H9 (cell line): ENCODE results near the gene CCNYL1. TPM values are rescaled to one million over a fixed set of nuclear protein-coding genes. Genes with fewer than 3 reads are reported as not detected.

Source experiments
- DNase-seq: peaks from one replicate; pipeline ENCODE4 v3.0.0-alpha.2; 2017
- H2AFZ ChIP-seq: one replicate; pipeline ENCODE4 v1.6.1; 2013; ENCODE audit warnings: mild to moderate bottlenecking, low read length, control low read depth, moderate library complexity
- H2AK5ac ChIP-seq: 2 replicates; pipeline ENCODE4 v1.6.1; 2013; ENCODE audit warnings: low read length, control low read depth, mixed read lengths; ENCODE audit not compliant: insufficient read length
- H2BK120ac ChIP-seq: one replicate; pipeline ENCODE4 v1.6.1; 2013; ENCODE audit warnings: low read depth, mild to moderate bottlenecking, low read length, control low read depth, inconsistent platforms; ENCODE audit not compliant: poor library complexity, severe bottlenecking
- H2BK12ac ChIP-seq: 2 replicates; pipeline ENCODE4 v1.6.1; 2013; ENCODE audit warnings: low read length, control low read depth, mixed read lengths, low read depth; ENCODE audit not compliant: insufficient read length
- H2BK15ac ChIP-seq: 2 replicates; pipeline ENCODE4 v1.6.1; 2013; ENCODE audit warnings: low read depth, low read length, control low read depth
- H2BK20ac ChIP-seq: one replicate; pipeline ENCODE4 v1.6.1; 2013; ENCODE audit warnings: low read depth, mild to moderate bottlenecking, low read length, control low read depth, inconsistent platforms; ENCODE audit not compliant: poor library complexity, severe bottlenecking
- H2BK5ac ChIP-seq: 2 replicates; pipeline ENCODE4 v1.6.1; 2013; ENCODE audit warnings: low read length, control low read depth, mixed read lengths; ENCODE audit not compliant: insufficient read length
- H3K14ac ChIP-seq: 2 replicates; pipeline ENCODE4 v1.6.1; 2013; ENCODE audit warnings: low read length, control low read depth; ENCODE audit not compliant: insufficient read depth
- H3K18ac ChIP-seq: 2 replicates; pipeline ENCODE4 v1.6.1; 2013; ENCODE audit warnings: low read depth, mild to moderate bottlenecking, mixed read lengths, low read length, control low read depth; ENCODE audit not compliant: insufficient read length
- H3K23ac ChIP-seq: 2 replicates; pipeline ENCODE4 v1.6.1; 2013; ENCODE audit warnings: low read length, control low read depth, mixed read lengths, low read depth; ENCODE audit not compliant: insufficient read length
- H3K23me2 ChIP-seq: 2 replicates; pipeline ENCODE4 v1.6.1; 2013; ENCODE audit warnings: low read depth, mild to moderate bottlenecking, mixed read lengths, low read length, control low read depth; ENCODE audit not compliant: insufficient read length, poor library complexity, severe bottlenecking
- H3K27ac ChIP-seq: 2 replicates; pipeline ENCODE4 v1.5.1; 2013; ENCODE audit warnings: low read length, control low read depth, mixed read lengths, low read depth; ENCODE audit not compliant: insufficient read length
- H3K27me3 ChIP-seq: 2 replicates; pipeline ENCODE4 v1.6.1; 2013; ENCODE audit warnings: low read length, control low read depth, inconsistent platforms; ENCODE audit not compliant: insufficient read depth
- H3K4ac ChIP-seq: 2 replicates; pipeline ENCODE4 v1.6.1; 2013; ENCODE audit warnings: low read depth, mild to moderate bottlenecking, control low read depth, inconsistent platforms, low read length, moderate library complexity
- H3K4me1 ChIP-seq: 2 replicates; pipeline ENCODE4 v1.6.1; 2013; ENCODE audit warnings: low read length, control low read depth, inconsistent platforms; ENCODE audit not compliant: insufficient read depth
- H3K4me2 ChIP-seq: 2 replicates; pipeline ENCODE4 v1.6.1; 2013; ENCODE audit warnings: low read length, control low read depth, mixed read lengths; ENCODE audit not compliant: insufficient read length, insufficient read depth
- H3K56ac ChIP-seq: 2 replicates; pipeline ENCODE4 v1.6.1; 2013; ENCODE audit warnings: low read depth, mild to moderate bottlenecking, mixed read lengths, low read length, control low read depth; ENCODE audit not compliant: insufficient read length
- H3K79me1 ChIP-seq: 2 replicates; pipeline ENCODE4 v1.6.1; 2013; ENCODE audit warnings: low read depth, mild to moderate bottlenecking, moderate library complexity, low read length, control low read depth, inconsistent platforms; ENCODE audit not compliant: insufficient read depth, poor library complexity, severe bottlenecking
- H3K79me2 ChIP-seq: 2 replicates; pipeline ENCODE4 v1.6.1; 2013; ENCODE audit warnings: low read length, control low read depth, inconsistent platforms; ENCODE audit not compliant: insufficient read depth
- H3K9ac ChIP-seq: 2 replicates; pipeline ENCODE4 v1.6.1; 2013; ENCODE audit warnings: low read length, control low read depth, mixed read lengths; ENCODE audit not compliant: insufficient read length; ENCODE audit errors: extremely low read depth
- H3K9me3 ChIP-seq: one replicate; pipeline ENCODE4 v1.6.1; 2013; ENCODE audit warnings: low read depth, low read length, inconsistent platforms; ENCODE audit not compliant: control insufficient read depth
- H3T11ph ChIP-seq: one replicate; pipeline ENCODE4 v1.6.1; 2013; ENCODE audit warnings: mild to moderate bottlenecking, low read length, control low read depth, inconsistent platforms
- H4K20me1 ChIP-seq: one replicate; pipeline ENCODE4 v1.6.1; 2013; ENCODE audit not compliant: control insufficient read depth, insufficient read length, insufficient read depth
- H4K5ac ChIP-seq: 2 replicates; pipeline ENCODE4 v1.6.1; 2013; ENCODE audit warnings: low read depth, mild to moderate bottlenecking, mixed read lengths, low read length, control low read depth; ENCODE audit not compliant: insufficient read length
- H4K8ac ChIP-seq: replicated peaks from 2 replicates; pipeline ENCODE4 v1.6.1; 2013; ENCODE audit warnings: low read length, control low read depth, mixed read lengths, low read depth; ENCODE audit not compliant: insufficient read length
- H4K91ac ChIP-seq: 2 replicates; pipeline ENCODE4 v1.6.1; 2013; ENCODE audit warnings: low read depth, mild to moderate bottlenecking, moderate library complexity, mixed read lengths, low read length, control low read depth; ENCODE audit not compliant: insufficient read length
- H3K27ac Mint-ChIP-seq, 3 experiments: 2 replicates in 2 of 3; 3 replicates in 1 of 3; pipeline ENCODE4 v1.8.0; 2020 to 2021; ENCODE audit warnings: mixed read lengths in 3 of 3, mild to moderate bottlenecking in 1 of 3, moderate library complexity in 1 of 3
- H3K27me3 Mint-ChIP-seq: 2 replicates; pipeline ENCODE4 v1.8.0; 2021; ENCODE audit warnings: low read depth, mild to moderate bottlenecking, moderate library complexity, mixed read lengths
- H3K36me3 Mint-ChIP-seq, 3 experiments: 2 replicates in 2 of 3; 3 replicates in 1 of 3; pipeline ENCODE4 v1.8.0; 2020 to 2021; ENCODE audit warnings: low read depth in 3 of 3, mixed read lengths in 3 of 3; ENCODE audit not compliant: insufficient read depth in 1 of 3
- H3K4me1 Mint-ChIP-seq, 2 experiments: 2 replicates each; pipeline ENCODE4 v1.8.0; 2020; ENCODE audit warnings: mixed read lengths in 2 of 2
- H3K4me3 Mint-ChIP-seq, 2 experiments: 2 replicates in 1 of 2; 3 replicates in 1 of 2; pipeline ENCODE4 v1.8.0; 2020 to 2021; ENCODE audit warnings: mild to moderate bottlenecking in 2 of 2, mixed read lengths in 2 of 2, moderate library complexity in 1 of 2
- H3K9me3 Mint-ChIP-seq, 2 experiments: 2 replicates in 1 of 2; 3 replicates in 1 of 2; pipeline ENCODE4 v1.8.0; 2020; ENCODE audit warnings: mild to moderate bottlenecking in 2 of 2, mixed read lengths in 2 of 2, moderate library complexity in 1 of 2
- WGBS: extraction: QIAGEN DNeasy Blood & Tissue Kit; methylation state at CpG from one replicate; pipeline ENCODE4 v1.1.7; 2013; ENCODE audit warnings: missing lambda C conversion rate, low lambda C conversion rate, mixed read lengths; ENCODE audit not compliant: insufficient read length; ENCODE audit errors: extremely low coverage; 5-methylcytosine and 5-hydroxymethylcytosine counted together
- total RNA-seq: library from RNA; stranded (reverse); gene quantifications from 2 replicates; pipeline ENCODE4 v1.2.1, GENCODE V29; 2021
- TF ChIP-seq, protein P1 (sequence below): fragments of 200-600 bp; sonication (generic); conservative IDR thresholded peaks from 3 replicates; pipeline ENCODE4 v1.8.0; 2021; ENCODE audit warnings: antibody characterized with exemption, mild to moderate bottlenecking

The CCNYL1 gene
- total RNA-seq, 1 experiment from 2014 or later, result 27.0 TPM

DNA sequence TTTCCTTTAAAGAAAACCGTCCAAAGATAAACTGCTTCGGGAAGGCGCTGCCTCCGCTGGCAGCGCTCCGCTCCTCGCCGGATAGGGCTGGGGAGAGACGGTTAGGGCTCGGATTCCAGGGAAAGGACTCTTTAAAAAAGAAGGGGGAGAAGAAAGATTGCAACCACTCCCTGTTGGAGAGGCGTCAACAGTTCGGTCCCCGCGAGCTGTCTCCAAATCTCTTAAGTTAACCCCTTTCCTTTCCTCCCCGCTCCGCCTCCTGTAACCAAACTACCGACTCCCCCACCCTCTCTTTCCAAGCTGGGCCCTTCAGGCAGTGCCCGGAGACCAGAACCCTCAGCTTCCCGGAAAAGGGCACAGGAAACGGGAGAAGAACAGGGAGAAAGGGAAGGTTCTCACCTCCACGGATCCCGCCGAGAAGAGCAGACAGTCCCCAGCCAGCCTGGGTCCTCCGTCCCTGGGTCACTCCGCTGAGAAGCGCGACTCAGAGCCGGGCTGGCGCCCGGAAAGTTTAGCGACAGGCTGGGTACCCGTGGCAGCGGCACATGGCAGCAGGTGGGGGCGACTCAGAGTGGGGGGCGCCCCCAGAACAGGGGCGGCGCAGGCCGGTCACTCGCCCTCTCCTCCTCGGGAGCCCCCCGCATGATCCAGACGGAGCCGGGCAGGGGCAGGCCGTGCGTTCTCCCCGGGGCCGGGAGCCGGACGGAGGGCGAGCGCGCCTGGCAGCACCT is 57.6 kb downstream of the CCNYL1 start:
- Histone ChIP-seq H3K56ac (no peak overlapping the region), H3K14ac (peak overlapping the region; percentile 60; the same call in 1 of the 2 replicates), H3K4ac (no peak overlapping the region), H2BK20ac (no peak overlapping the region), H4K20me1 (peaks cover 8% of the 10 kb centered on the region), H4K8ac (no peak overlapping the region), H4K91ac (no peak overlapping the region), H2AK5ac (no peak overlapping the region), H4K5ac (no peak overlapping the region), H2AFZ (no peak overlapping the region), H3T11ph (no peak overlapping the region), H2BK120ac (no peak overlapping the region), H3K79me1 (no peaks in the 10 kb centered on the region), H3K4me2 (peak overlapping the region; percentile 90), H3K79me2 (peaks cover 29% of the 10 kb centered on the region; the same call in 1 of the 2 replicates), H3K23ac (no peak overlapping the region), H3K27ac (no peak overlapping the region), H2BK12ac (no peak overlapping the region), H2BK15ac (no peak overlapping the region), H3K9me3 (no peaks in the 10 kb centered on the region), H3K9ac (peak overlapping the region; percentile 64), H3K23me2 (peaks cover 34% of the 10 kb centered on the region), H3K18ac (no peak overlapping the region), H3K27me3 (no peaks in the 10 kb centered on the region), H2BK5ac (no peak overlapping the region), H3K4me1 (peaks cover 12% of the 10 kb centered on the region; the same call in 1 of the 2 replicates)
- peak overlapping the region; percentile 70 to 92 (median 78); a peak in 6 of 7 replicates for H3K27ac Mint-ChIP-seq
- H3K4me3 Mint-ChIP-seq, result peak overlapping the region; percentile 96 to 97
- H3K4me1 Mint-ChIP-seq, result peaks cover 54 to 72% of the 10 kb centered on the region in 2 experiments
- DNase-seq, result no peak
- peaks cover 17 to 46% (median 39%) of the 10 kb centered on the region in 3 experiments for H3K36me3 Mint-ChIP-seq
- whole genome bisulfite sequencing, result no CpG with 5 or more reads among the region's 52 CpGs
- TF ChIP-seq, protein P1, sequence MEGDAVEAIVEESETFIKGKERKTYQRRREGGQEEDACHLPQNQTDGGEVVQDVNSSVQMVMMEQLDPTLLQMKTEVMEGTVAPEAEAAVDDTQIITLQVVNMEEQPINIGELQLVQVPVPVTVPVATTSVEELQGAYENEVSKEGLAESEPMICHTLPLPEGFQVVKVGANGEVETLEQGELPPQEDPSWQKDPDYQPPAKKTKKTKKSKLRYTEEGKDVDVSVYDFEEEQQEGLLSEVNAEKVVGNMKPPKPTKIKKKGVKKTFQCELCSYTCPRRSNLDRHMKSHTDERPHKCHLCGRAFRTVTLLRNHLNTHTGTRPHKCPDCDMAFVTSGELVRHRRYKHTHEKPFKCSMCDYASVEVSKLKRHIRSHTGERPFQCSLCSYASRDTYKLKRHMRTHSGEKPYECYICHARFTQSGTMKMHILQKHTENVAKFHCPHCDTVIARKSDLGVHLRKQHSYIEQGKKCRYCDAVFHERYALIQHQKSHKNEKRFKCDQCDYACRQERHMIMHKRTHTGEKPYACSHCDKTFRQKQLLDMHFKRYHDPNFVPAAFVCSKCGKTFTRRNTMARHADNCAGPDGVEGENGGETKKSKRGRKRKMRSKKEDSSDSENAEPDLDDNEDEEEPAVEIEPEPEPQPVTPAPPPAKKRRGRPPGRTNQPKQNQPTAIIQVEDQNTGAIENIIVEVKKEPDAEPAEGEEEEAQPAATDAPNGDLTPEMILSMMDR, result no peak
- no peaks in the 10 kb centered on the region for H3K27me3 Mint-ChIP-seq
- H3K9me3 Mint-ChIP-seq, result no peaks in the 10 kb centered on the region; a peak in 1 of 5 replicates
